Adrenal gland (tissue), 12 donors: ENCODE results near the gene RCE1. TPM values are rescaled to one million over a fixed set of nuclear protein-coding genes. Genes with fewer than 3 reads are reported as not detected.
"Not testable (repeated sequence)": the region's sequence is repeated elsewhere in the genome, so short reads cannot be mapped to it uniquely, and the experiment has no call there.

Source experiments
- DNase-seq, 7 donors: peaks; one replicate each; pipeline ENCODE4 v3.0.0-alpha.2; 2019 to 2020
- H3K27ac ChIP-seq, 5 donors: fragments of 200-600 bp; sonication (generic) in 4 of 5; 1 replicate in 3 of 5; 2 replicates in 2 of 5; pipeline versions ENCODE4 v1.5.1 to v1.8.0; 2016 to 2020; ENCODE audit warnings: mild to moderate bottlenecking in 1 of 5
- H3K27me3 ChIP-seq: fragments of 200-600 bp; 2 replicates; pipeline ENCODE4 v1.8.0; 2021
- H3K36me3 ChIP-seq, 2 donors: fragments of 200-600 bp; replicated peaks in 1 of 2; 1 replicate in 1 of 2; 2 replicates in 1 of 2; pipeline versions ENCODE4 v1.5.1 to v1.8.0; 2018 to 2022
- H3K4me1 ChIP-seq, 2 donors: fragments of 200-600 bp; replicated peaks in 1 of 2; 1 replicate in 1 of 2; 2 replicates in 1 of 2; pipeline versions ENCODE4 v1.5.1 to v1.8.0; 2018 to 2021
- H3K4me3 ChIP-seq, 4 donors: fragments of 200-600 bp; sonication (generic) in 3 of 4; one replicate each; pipeline ENCODE4 v1.5.1; 2016 to 2018
- H3K9me3 ChIP-seq, 3 donors: fragments of 200-600 bp; sonication (generic) in 1 of 3; replicated peaks in 1 of 3; 1 replicate in 2 of 3; 2 replicates in 1 of 3; pipeline versions ENCODE4 v1.5.1 to v1.8.0; 2016 to 2021
- CTCF ChIP-seq, 6 experiments: fragments of 450-650 bp in 4 of 6; fragments of 200-600 bp in 2 of 6; sonication (generic) in 1 of 6; IDR thresholded peaks; 1 replicate in 5 of 6; 2 replicates in 1 of 6; pipeline versions ENCODE4 v1.5.1 to v1.8.0; 2016 to 2021; ENCODE audit warnings: antibody characterized with exemption in 6 of 6, mild to moderate bottlenecking in 2 of 6, moderate library complexity in 1 of 6
- POLR2A ChIP-seq, 2 donors: fragments of 450-650 bp; IDR thresholded peaks; one replicate each; pipeline ENCODE4 v1.6.1; 2017; ENCODE audit warnings: antibody characterized with exemption in 2 of 2, mild to moderate bottlenecking in 2 of 2, moderate library complexity in 1 of 2
- WGBS, 4 donors: extraction: QIAGEN DNeasy Blood & Tissue Kit in 2 of 4; methylation state at CpG; one replicate each; pipeline versions ENCODE4 v1.1.5 to v1.1.7; 2013 to 2017; 5-methylcytosine and 5-hydroxymethylcytosine counted together
- intact Hi-C, 2 donors: fragments of 100-400 bp; cut with DNase I; formaldehyde crosslinking; loops; one replicate each; pipeline versions ENCODE4 v1.14.1 to v1.15.0; 2022 to 2023
- polyA plus RNA-seq, 3 donors: library from polyadenylated mRNA; stranded (reverse); fragments of 200-250 nt in 2 of 3; fragments of 350-450 nt in 1 of 3; fragmentation: Illumina TruSeq in 1 of 3; extraction: RNeasy Lipid Tissue Mini Kit (QIAGEN cat#74804) in 1 of 3; gene quantifications; one replicate each; pipeline ENCODE4 v1.2.3, GENCODE V29; 2013 to 2014
- total RNA-seq, 9 donors: library from RNA; depleted of rRNA in 4 of 9; stranded (reverse); fragments of >200 nt in 4 of 9; fragments of 120-200 nt in 1 of 9; fragmentation: NEBNext Ultra II Directional in 1 of 9; extraction: Animal tissue kit (Norgen Biotek cat#: 25700) in 1 of 9; gene quantifications; one replicate each; pipeline versions ENCODE4 v1.1.0 to v1.2.4, GENCODE V29; 2013 to 2023
- donor health status: healthy with polysubstance abuse.
- donor health status: Bipolar disorder and iron deficiency.
- donor health status: DM: yes; HTN: yes; CAD: no.
- donor health status: DM: no; HTN: no; CAD: no.
- donor health status: DM: no; HTN: no; CAD: no.
- donor health status: DM: yes; HTN: yes; CAD: no.

The RCE1 gene
- total and polyA plus RNA-seq, 12 donors = 5.2 to 24.8 (median 18.0) TPM

GRCh38 chr11:66818231-66818955, 24.8 kb upstream of the RCE1 start:
- Histone ChIP-seq H3K9me3 (no peaks in the 10 kb centered on the region), H3K27me3 (no peaks in the 10 kb centered on the region), H3K4me1 (no peaks in the 10 kb centered on the region), H3K27ac (no peak overlapping the region), H3K36me3 (no peaks in the 10 kb centered on the region), H3K4me3 (no peak overlapping the region)
- WGBS, 4 donors = 84 to 87% (median 86%) methylated on average over 3 of the region's 3 CpGs
- no peak for TF ChIP-seq POLR2A (IDR thresholded peaks at IDR 0.05)
- no peak for TF ChIP-seq CTCF (IDR thresholded peaks at IDR 0.05)
- intact Hi-C loops = loop anchor here in 1 of 2 donors (5.0 kb wide), 1 partner anchor 126 kb away; no protein-coding TSS in a partner anchor
- DNase-seq = no peak

GRCh38 chr11:66820381-66820780, 22.9 kb upstream of the RCE1 start:
- Histone ChIP-seq H3K9me3 (no peaks in the 10 kb centered on the region), H3K4me1 (no peaks in the 10 kb centered on the region), H3K4me3 (no peak overlapping the region), H3K27me3 (no peaks in the 10 kb centered on the region), H3K36me3 (no peaks in the 10 kb centered on the region), H3K27ac (no peak overlapping the region)
- TF ChIP-seq CTCF (IDR thresholded peaks at IDR 0.05) = no peak
- TF ChIP-seq POLR2A (IDR thresholded peaks at IDR 0.05) = no peak
- no peak for DNase-seq
- WGBS, 4 donors = 84 to 90% (median 87%) methylated on average over 3 of the region's 3 CpGs
- intact Hi-C loops = no loop called here

- 87 to 91% (median 89%) methylated on average over 3 of the region's 3 CpGs for WGBS, 4 donors
- no peak for TF ChIP-seq POLR2A (IDR thresholded peaks at IDR 0.05)
- TF ChIP-seq CTCF (IDR thresholded peaks at IDR 0.05) = no peak
- Histone ChIP-seq H3K36me3 (no peaks in the 10 kb centered on the region), H3K9me3 (no peaks in the 10 kb centered on the region), H3K27ac (no peak overlapping the region), H3K27me3 (no peaks in the 10 kb centered on the region), H3K4me1 (no peaks in the 10 kb centered on the region), H3K4me3 (no peak overlapping the region)
- no peak for DNase-seq
- intact Hi-C loops = no loop called here
Observed at GRCh38 chr11:66820901-66821300, 22.3 kb upstream of the RCE1 start.

- intact Hi-C loops = no loop called here
- Histone ChIP-seq H3K27me3 (no peaks in the 10 kb centered on the region), H3K4me1 (no peaks in the 10 kb centered on the region), H3K27ac (no peak overlapping the region), H3K4me3 (no peak overlapping the region), H3K9me3 (no peaks in the 10 kb centered on the region), H3K36me3 (no peaks in the 10 kb centered on the region)
- TF ChIP-seq CTCF (IDR thresholded peaks at IDR 0.05) (no peak), POLR2A (IDR thresholded peaks at IDR 0.05) (no peak)
- 93 to 97% (median 94%) methylated on average over 4 of the region's 4 CpGs for WGBS, 4 donors
- DNase-seq = no peak
Observed at GRCh38 chr11:66823700-66824099, 19.5 kb upstream of the RCE1 start.

GRCh38 chr11:66824573-66824972, 18.7 kb upstream of the RCE1 start:
- H3K27ac ChIP-seq, intact Hi-C loops, H3K4me3 ChIP-seq, H3K9me3 ChIP-seq, H3K4me1 ChIP-seq, H3K27me3 ChIP-seq, H3K36me3 ChIP-seq, DNase-seq: not testable (repeated sequence)
- 96 to 100% (median 97%) methylated on average over 3 to 4 of the region's 4 CpGs for WGBS, 4 donors
